GM12878 (cell line): ENCODE results near the gene RUVBL2. TPM values are rescaled to one million over a fixed set of nuclear protein-coding genes. Genes with fewer than 3 reads are reported as not detected.
A peak's percentile ranks its signal among the peaks of the same experiment; 100 is the strongest.
"Not testable (repeated sequence)": the region's sequence is repeated elsewhere in the genome, so short reads cannot be mapped to it uniquely, and the experiment has no call there.

Experiments used
- ATAC-seq: fragments of 200-7000 bp; cut with Tn5 transposase; 3 replicates; pipeline ENCODE4 v1.9.1; 2020; ENCODE audit warnings: mild to moderate bottlenecking, moderate library complexity
- BruUV-seq: library from RNA; stranded (reverse); fragments of 400-500 nt; replicated peaks from 2 replicates; lab custom pipeline; 2021; lab: Mats Ljungman, UMichigan
- CTCF ChIA-PET: fragments of 300-600 bp; sonication (Branson Sonifier 250); formaldehyde crosslinking; extraction: SDS; loops from one replicate; lab custom pipeline; 2021; ENCODE audit warnings: inconsistent platforms; lab: Yijun Ruan, JAX
- POLR2A ChIA-PET: fragments of 350-600 bp; formaldehyde crosslinking; extraction: SDS; loops from one replicate; lab custom pipeline; 2021; ENCODE audit warnings: inconsistent platforms; lab: Charles Lee
- RAD21 ChIA-PET: fragments of 300-600 bp; sonication (Branson Sonifier 250); formaldehyde crosslinking; loops from one replicate; lab custom pipeline; 2023; ENCODE audit warnings: antibody characterized with exemption; ENCODE audit not compliant: unreplicated experiment; lab: Charles Lee
- SMC1A ChIA-PET: fragments of 300-600 bp; sonication (Branson Sonifier 250); formaldehyde crosslinking; loops from one replicate; lab custom pipeline; 2023; ENCODE audit not compliant: unreplicated experiment, uncharacterized antibody; lab: Charles Lee
- DNase-seq: peaks from one replicate; pipeline ENCODE4 v3.0.0-alpha.2; 2011; ENCODE audit warnings: low read depth, low spot score
- FAIRE-seq: peaks from 3 replicates; lab custom pipeline; 2011; peaks lifted over from hg19 to GRCh38; lab: Jason Lieb, UNC
- H2AFZ ChIP-seq: 2 replicates; pipeline ENCODE4 v1.6.0; 2011; ENCODE audit warnings: low read depth, low read length, control low read depth; ENCODE audit not compliant: control insufficient read depth
- H3K27ac ChIP-seq: 2 replicates; pipeline ENCODE4 v1.5.1; 2011; ENCODE audit warnings: control low read depth; ENCODE audit not compliant: control insufficient read depth, insufficient read depth
- H3K27me3 ChIP-seq, 2 experiments: replicated peaks in 1 of 2; 2 replicates each; pipeline versions ENCODE4 v1.6.0 to v1.6.1; 2011; ENCODE audit warnings: low read length in 1 of 2; ENCODE audit not compliant: control insufficient read depth in 2 of 2, insufficient read depth in 2 of 2
- H3K36me3 ChIP-seq, 2 experiments: 2 replicates each; pipeline ENCODE4 v1.5.1; 2011; ENCODE audit warnings: low read length in 1 of 2; ENCODE audit not compliant: control insufficient read depth in 2 of 2, insufficient read depth in 2 of 2
- H3K4me1 ChIP-seq: 2 replicates; pipeline ENCODE4 v1.6.1; 2011; ENCODE audit warnings: mild to moderate bottlenecking, low read length, moderate library complexity, mixed read lengths; ENCODE audit not compliant: control insufficient read depth, insufficient read depth
- H3K4me2 ChIP-seq: 2 replicates; pipeline ENCODE4 v1.6.0; 2011; ENCODE audit warnings: control low read depth; ENCODE audit not compliant: control insufficient read depth, insufficient read depth
- H3K4me3 ChIP-seq: fragments of 200-600 bp; sonication (generic); 2 replicates; pipeline ENCODE4 v1.5.1; 2016
- H3K79me2 ChIP-seq: 2 replicates; pipeline ENCODE4 v1.6.0; 2011; ENCODE audit warnings: low read length; ENCODE audit not compliant: control insufficient read depth, insufficient read depth
- H3K9ac ChIP-seq: 2 replicates; pipeline ENCODE4 v1.8.0; 2011; ENCODE audit warnings: low read length, control low read depth, mixed read lengths; ENCODE audit not compliant: control insufficient read depth, insufficient read depth
- H3K9me3 ChIP-seq: replicated peaks from 3 replicates; pipeline ENCODE4 v1.5.1; 2011; ENCODE audit warnings: mild to moderate bottlenecking, low read length; ENCODE audit not compliant: control insufficient read depth, insufficient read depth
- H4K20me1 ChIP-seq: 2 replicates; pipeline ENCODE4 v1.6.0; 2011; ENCODE audit not compliant: control insufficient read depth, insufficient read depth
- CREM ChIP-seq: IDR thresholded peaks from 2 replicates; pipeline ENCODE4 v1.6.1; 2014; ENCODE audit warnings: antibody characterized with exemption, low read depth
- NFYB ChIP-seq: IDR thresholded peaks from 2 replicates; pipeline ENCODE4 v1.6.1; 2011; ENCODE audit warnings: low read depth, mild to moderate bottlenecking, low read length, improper control_type of control experiment, moderate library complexity; ENCODE audit not compliant: insufficient read depth
- WGBS: methylation state at CpG from one replicate; pipeline ENCODE4 v1.1.6; 2016; ENCODE audit warnings: low lambda C conversion rate; ENCODE audit not compliant: insufficient replicate concordance, insufficient coverage; ENCODE audit errors: missing lambda C conversion rate; 5-methylcytosine and 5-hydroxymethylcytosine counted together
- in situ Hi-C: fragments of 300-500 bp; cut with MboI; formaldehyde crosslinking; loops from 9 replicates; pipeline ENCODE4 v1.14.3; 2018; ENCODE audit warnings: mixed read lengths
- intact Hi-C: fragments of 100-400 bp; cut with micrococcal nuclease; formaldehyde crosslinking; loops from one replicate; pipeline ENCODE4 v1.14.2; 2022; ENCODE audit not compliant: unreplicated experiment
- polyA plus RNA-seq, 11 experiments: library from polyadenylated mRNA; depleted of rRNA in 4 of 11; unstranded in 6 of 11; stranded (reverse) in 5 of 11; fragments of >200 nt; fragmentation: Nextera tagmentation in 4 of 11; fragmentation: Illumina TruSeq in 1 of 11; extraction: Ambion mirVana in 4 of 11; extraction: Trizol in 1 of 11; gene quantifications; 1 replicate in 1 of 11; 2 replicates in 10 of 11; pipeline versions ENCODE4 v1.2.1 to v1.2.3, GENCODE V29; 2011 to 2016; ENCODE audit warnings: inconsistent platforms in 2 of 11, missing spikeins in 2 of 11, low read depth in 1 of 11
- total RNA-seq, 4 experiments: library from RNA; depleted of rRNA in 3 of 4; stranded (reverse); fragments of >200 nt in 3 of 4; fragmentation: Illumina TruSeq in 1 of 4; extraction: Trizol in 1 of 4; gene quantifications; 2 replicates each; pipeline versions ENCODE4 v1.2.1 to v1.2.3, GENCODE V29; 2013 to 2021
- TF ChIP-seq, protein P1 (sequence below), 3 experiments: IDR thresholded peaks in 2 of 3; conservative IDR thresholded peaks in 1 of 3; 2 replicates each; pipeline ENCODE4 v1.5.1; 2011; ENCODE audit warnings: low read depth in 3 of 3, low read length in 3 of 3, mild to moderate bottlenecking in 3 of 3, control low read depth in 2 of 3, moderate library complexity in 2 of 3, inconsistent platforms in 1 of 3, mixed read lengths in 1 of 3; ENCODE audit not compliant: control insufficient read depth in 2 of 3, insufficient read depth in 1 of 3; ENCODE audit errors: extremely low read depth in 1 of 3

The RUVBL2 gene
- total and polyA plus RNA-seq, 10 of the 15 experiments (the other 5 are each of a cell fraction or from before 2014, with no cell fraction given): 33.8 to 224 (median 125) TPM

DNA sequence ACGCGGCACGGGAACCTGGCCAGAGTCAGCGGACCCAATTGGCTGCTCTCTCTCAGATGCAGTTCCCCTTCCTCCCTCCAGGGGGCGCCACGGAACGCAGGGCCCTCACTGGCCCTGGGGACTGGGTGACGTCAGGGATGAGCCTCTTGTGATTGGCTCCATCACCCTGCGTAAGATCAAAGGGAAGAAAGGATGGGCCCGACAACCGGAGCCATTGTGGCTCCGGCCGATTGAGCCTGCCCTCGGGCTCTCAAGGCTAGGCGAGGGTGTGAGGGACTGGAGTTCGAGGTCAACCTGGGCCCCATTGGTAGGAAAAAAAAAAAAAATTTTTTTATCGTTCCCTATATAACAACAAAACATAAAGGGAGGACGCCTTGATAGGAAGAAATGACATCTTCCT is 43.1 kb downstream of the RUVBL2 start, which contains the start of gene CGB1:
Gene CGB1 (minus strand): TSS at position 81 of the 400 bp plus-strand sequence. CDS start 184 bp downstream, outside the sequence.
- FAIRE-seq, RAD21 ChIA-PET, in situ Hi-C loops, H3K36me3 ChIP-seq, H4K20me1 ChIP-seq, DNase-seq, H3K27ac ChIP-seq, H3K27me3 ChIP-seq, SMC1A ChIA-PET, H3K4me2 ChIP-seq, POLR2A ChIA-PET: not testable (repeated sequence)
- TF ChIP-seq NFYB: 0 out of 2 replicates have a peak, but pooled peaks have one; percentile 20
- TF ChIP-seq CREM: 0 out of 2 replicates have a peak, but pooled peaks have one; percentile 21
- TF ChIP-seq, protein P1, sequence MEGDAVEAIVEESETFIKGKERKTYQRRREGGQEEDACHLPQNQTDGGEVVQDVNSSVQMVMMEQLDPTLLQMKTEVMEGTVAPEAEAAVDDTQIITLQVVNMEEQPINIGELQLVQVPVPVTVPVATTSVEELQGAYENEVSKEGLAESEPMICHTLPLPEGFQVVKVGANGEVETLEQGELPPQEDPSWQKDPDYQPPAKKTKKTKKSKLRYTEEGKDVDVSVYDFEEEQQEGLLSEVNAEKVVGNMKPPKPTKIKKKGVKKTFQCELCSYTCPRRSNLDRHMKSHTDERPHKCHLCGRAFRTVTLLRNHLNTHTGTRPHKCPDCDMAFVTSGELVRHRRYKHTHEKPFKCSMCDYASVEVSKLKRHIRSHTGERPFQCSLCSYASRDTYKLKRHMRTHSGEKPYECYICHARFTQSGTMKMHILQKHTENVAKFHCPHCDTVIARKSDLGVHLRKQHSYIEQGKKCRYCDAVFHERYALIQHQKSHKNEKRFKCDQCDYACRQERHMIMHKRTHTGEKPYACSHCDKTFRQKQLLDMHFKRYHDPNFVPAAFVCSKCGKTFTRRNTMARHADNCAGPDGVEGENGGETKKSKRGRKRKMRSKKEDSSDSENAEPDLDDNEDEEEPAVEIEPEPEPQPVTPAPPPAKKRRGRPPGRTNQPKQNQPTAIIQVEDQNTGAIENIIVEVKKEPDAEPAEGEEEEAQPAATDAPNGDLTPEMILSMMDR (IDR thresholded peaks at IDR 0.05 in 2 of 3, conservative IDR thresholded peaks at IDR 0.05 in 1 of 3; ENCODE audit: control insufficient read depth in 2 of 3, extremely low read depth in 1 of 3, insufficient read depth in 1 of 3, low read depth in 3 of 3, low read length in 3 of 3): peak; percentile 15 to 47 (median 47)
- TF ChIP-seq, all 136 proteins: peak for 3; not testable (repeated sequence) for 133
- BruUV-seq, H3K9ac ChIP-seq, H3K79me2 ChIP-seq, H2AFZ ChIP-seq, H3K4me1 ChIP-seq, CTCF ChIA-PET, H3K9me3 ChIP-seq, H3K4me3 ChIP-seq, intact Hi-C loops: not testable (repeated sequence)
- 37% methylated on average over 18 of the region's 18 CpGs for WGBS
- ATAC-seq: 0 out of 3 replicates have a peak, but pooled peaks have one; percentile 19

DNA sequence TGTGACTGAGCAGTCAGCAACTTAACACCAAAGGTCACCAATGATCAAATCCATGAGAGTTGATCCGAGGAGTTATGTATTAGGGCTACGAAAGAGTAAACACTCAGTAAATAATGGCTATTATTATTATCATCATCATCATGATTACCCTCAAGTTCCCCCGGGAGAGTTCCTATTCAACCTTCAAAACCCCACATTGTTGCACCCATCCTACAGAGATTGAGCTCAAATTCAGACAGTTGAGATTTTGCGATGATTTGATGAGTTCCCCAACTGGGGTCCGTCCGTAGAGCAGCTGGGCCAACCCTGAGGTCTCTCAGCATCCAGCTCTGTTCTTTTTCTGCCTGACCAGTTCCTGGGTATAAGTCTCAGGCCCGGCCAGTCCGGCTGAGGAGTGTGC is 44.4 kb downstream of the RUVBL2 start:
- H3K27ac ChIP-seq, ATAC-seq, H3K79me2 ChIP-seq, DNase-seq, intact Hi-C loops, POLR2A ChIA-PET, SMC1A ChIA-PET, in situ Hi-C loops, H3K27me3 ChIP-seq, FAIRE-seq, H4K20me1 ChIP-seq, H3K4me1 ChIP-seq, H3K9ac ChIP-seq, H3K9me3 ChIP-seq, H3K4me2 ChIP-seq, CTCF ChIA-PET, BruUV-seq, H2AFZ ChIP-seq, H3K4me3 ChIP-seq, RAD21 ChIA-PET, H3K36me3 ChIP-seq: not testable (repeated sequence)
- WGBS: 46% methylated on average over 6 of the region's 8 CpGs

DNA sequence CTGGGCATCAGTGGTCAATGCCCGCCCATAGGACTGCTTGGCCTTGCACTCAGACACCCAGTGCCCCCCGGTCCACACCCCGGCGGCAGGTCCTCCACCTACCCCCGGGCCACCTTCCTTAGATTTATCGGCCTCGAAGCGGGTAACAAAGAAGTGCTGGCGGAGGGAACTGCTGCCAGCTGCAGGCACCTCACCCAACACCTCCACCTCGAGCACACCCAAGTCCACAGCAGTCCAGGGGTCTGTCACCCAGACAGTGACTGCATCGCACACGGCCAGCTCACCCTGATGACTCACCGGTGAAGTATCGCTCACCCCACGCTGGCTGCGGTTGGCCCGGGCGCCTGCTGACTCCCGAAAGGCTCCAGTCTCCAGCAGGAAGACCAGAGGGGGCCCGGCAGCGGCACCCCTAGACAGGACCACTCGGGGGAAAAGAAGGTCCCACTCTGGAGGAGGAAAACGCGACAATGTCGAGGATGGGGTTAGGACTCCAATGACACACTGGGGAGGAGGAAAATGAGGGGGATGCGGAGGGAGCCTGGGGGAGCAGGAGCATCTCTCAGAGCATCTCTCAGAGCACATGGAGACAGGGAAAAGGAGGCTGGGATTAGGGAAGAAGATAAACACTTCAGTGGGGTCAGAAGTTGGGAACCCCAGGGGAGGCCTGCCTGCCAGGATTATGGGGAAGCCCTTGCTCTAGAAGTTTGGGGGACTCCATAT is 45.0 kb downstream of the RUVBL2 start:
- DNase-seq, BruUV-seq, RAD21 ChIA-PET, H3K4me3 ChIP-seq, H2AFZ ChIP-seq, H3K9me3 ChIP-seq, CTCF ChIA-PET, intact Hi-C loops, H3K36me3 ChIP-seq, H3K4me2 ChIP-seq, SMC1A ChIA-PET, FAIRE-seq, in situ Hi-C loops, H3K27ac ChIP-seq, H3K79me2 ChIP-seq, H3K27me3 ChIP-seq, H4K20me1 ChIP-seq, H3K4me1 ChIP-seq, ATAC-seq, POLR2A ChIA-PET, H3K9ac ChIP-seq: not testable (repeated sequence)
- WGBS: 34% methylated on average over 26 of the region's 26 CpGs
